GM21515 (cell line): ENCODE results near the gene MAP3K21.

Experiments
- ATAC-seq: cut with Tn5 transposase; IDR thresholded peaks from one replicate; pipeline ENCODE4 v1.9.1; 2021; ENCODE audit not compliant: unreplicated experiment

The MAP3K21 gene

DNA sequence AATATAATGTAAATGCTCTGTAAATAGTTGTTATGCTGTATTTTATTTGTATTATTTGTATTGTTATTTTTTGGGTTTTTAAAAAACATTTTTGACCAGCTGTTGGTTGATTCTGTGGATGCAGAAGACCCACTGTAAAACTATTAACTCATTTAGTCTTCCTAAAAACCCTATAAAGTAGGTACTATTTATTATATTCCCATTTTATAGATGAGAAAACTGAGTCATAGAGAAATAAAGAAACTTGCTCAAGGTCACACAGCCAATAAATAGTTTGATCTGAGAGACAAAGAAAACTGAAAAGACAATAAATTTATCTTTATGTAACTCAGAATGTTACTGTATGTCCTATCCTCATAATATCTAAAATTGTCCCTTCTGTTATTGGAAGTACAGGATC lies 1.2 kb upstream of the MAP3K21 start:
- ATAC-seq = no peak

DNA sequence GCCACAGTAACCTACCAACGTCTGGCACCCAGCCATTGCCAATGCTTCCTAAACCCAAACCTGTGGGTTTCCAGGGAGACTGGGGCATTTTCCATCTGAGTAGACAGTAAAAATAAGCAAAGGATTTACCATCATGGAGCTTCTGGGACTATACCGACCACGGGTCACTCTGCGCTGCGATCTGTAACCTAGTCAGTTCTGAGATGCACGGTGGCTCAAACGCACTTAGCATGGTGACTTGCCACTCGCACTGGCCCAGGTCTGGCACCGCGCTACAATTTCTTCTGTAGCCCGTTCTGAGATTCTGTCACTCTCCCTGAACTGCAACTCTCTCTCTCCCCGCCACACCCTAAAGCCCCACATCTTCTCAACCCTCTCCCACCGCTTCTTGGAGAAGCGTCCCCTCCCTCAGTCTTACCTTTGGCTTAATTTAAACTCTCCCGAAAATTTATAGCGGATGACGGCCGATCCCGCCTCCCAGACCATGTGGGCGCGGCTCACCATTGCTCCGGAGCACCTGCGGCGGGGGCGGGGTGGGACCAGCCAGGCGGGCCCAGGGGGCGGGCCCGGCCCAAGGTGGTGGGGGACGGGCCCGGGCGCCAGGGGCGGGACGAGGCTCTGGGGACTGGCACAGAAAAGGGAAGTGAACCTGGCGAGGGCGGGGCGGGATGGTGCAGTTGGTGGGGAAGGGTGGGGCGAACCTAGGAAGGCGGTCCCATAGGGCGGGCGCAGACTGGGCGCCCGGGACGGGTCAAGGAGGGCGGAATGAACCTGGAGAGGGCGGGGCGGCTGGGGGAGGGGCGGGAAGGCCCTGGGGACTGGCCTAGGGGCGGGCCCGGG lies 493 bp upstream of the MAP3K21 start:
- peak; percentile 92 for ATAC-seq

DNA sequence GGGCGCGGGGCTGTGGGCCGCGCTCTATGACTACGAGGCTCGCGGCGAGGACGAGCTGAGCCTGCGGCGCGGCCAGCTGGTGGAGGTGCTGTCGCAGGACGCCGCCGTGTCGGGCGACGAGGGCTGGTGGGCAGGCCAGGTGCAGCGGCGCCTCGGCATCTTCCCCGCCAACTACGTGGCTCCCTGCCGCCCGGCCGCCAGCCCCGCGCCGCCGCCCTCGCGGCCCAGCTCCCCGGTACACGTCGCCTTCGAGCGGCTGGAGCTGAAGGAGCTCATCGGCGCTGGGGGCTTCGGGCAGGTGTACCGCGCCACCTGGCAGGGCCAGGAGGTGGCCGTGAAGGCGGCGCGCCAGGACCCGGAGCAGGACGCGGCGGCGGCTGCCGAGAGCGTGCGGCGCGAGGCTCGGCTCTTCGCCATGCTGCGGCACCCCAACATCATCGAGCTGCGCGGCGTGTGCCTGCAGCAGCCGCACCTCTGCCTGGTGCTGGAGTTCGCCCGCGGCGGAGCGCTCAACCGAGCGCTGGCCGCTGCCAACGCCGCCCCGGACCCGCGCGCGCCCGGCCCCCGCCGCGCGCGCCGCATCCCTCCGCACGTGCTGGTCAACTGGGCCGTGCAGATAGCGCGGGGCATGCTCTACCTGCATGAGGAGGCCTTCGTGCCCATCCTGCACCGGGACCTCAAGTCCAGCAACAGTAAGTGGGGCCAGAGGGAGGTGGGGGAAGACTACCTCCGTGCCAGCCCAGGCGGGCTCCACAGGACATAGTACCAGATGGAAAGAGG lies 808 bp downstream of the MAP3K21 start:
- peak; percentile 21 for ATAC-seq

DNA sequence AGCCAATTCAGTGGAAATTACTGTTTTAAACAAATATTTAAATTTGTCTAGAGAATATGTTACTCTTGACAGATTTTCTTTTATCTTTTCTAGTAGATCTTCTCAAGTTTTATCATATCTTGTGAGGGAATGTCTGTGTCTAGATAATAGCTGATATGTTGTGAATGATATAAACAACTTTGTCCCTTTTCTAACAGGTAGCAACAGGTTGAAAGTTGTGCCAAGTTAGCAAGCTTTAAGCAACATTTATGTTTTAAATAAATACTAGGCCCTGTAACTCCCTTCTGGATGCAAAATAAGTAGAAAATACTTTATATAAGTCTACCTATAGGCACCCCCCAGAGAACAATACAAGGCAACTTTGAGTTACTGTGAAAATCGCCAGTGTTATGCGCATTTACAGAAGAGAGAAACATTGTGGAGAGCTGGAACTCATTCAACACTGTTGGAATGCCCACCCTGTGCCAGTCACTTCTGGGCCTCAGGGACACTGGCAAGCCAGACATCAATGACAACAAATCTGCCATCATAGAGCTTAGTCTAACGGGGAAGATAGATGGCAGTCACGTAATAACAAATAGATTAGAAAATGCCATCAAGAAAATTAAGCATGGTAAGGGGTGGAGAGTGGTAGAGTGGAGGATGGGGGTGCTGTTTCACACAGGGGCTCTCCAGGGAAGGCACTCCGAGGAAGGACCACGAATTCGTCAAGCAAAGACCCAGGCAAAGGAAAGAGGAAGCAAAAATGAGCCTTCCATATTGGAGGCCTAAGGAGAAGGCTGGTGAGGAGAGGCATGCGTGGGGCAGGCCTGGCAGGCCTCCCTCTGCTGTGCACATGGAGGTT lies 4.4 kb downstream of the MAP3K21 start:
- no peak for ATAC-seq

DNA sequence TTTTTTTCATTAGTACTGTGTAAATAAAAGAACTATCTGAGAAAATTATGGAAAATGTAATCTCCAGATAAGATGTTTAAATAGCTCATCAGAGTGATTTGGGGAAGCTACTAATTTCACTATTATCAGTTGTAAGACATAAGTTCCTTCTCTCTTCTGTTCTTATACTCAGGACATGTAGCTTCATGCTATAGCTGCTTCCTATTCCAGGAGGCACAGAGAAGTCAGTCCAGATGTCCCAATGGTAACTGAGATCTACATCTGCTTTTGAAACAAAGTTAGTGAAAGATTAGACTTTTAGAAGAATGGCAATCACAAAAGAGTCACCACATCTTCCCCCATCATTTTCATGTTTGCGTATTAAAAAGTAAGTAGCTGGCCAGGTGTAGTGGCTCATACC lies 5.6 kb downstream of the MAP3K21 start:
- no peak for ATAC-seq

DNA sequence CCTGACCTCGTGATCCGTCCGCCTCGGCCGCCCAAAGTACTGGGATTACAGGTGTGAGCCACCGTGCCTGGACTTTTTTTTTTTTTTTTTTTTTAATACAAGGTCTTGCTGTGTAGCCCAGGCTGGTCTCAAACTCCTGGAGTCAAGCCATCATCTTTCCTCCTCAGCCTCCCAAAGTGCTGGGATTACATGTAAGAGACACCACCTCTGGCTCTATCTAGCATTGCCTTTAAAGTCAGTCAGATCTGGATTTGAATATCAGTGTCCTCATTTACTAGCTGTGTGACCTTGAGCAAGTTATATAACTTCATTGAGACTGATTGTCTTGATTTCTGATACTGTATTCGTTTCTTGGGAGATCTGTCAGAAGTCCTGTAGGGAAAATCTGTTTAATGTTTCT lies 6.6 kb downstream of the MAP3K21 start:
- no peak for ATAC-seq

DNA sequence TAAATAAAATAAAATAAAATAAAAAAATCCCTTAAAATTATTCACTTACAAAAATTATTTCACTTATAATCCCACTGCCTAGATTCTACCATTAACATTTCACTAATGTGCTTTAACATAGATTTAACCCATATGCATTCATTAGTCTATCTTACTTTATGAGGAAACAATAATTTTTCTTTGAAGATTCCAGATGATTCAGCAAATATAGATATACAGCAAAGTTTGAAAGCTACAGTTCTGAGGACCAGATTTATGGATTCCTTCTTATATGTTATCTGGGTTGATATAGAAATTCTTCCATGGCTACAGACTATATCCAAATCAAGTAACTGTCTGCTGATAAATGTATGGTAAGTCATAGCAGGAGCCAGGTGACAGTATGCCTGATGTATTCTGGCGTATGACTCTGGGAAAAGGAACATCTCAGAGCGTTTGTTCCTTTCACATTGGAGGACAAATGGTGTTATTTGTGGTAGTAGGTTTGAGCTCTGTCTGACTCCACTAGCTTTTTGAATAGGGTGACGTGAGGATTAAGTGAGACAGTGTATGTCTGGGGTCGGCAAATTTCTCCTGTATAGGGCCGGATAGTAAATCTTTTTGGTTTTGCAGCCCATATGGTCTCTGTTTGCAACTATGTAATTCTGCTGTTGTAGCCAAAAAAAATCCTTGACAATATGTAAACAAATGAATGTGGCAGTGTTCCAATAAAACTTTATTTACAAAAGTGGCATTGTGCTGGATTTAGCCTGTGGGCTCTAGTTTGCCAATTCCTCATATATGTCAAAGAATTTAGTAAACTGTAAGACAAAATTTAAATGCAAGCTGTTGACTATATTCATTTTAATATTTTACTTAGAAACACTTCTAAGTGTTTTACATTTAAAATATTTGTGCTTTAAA lies 9.3 kb downstream of the MAP3K21 start:
- no peak for ATAC-seq

DNA sequence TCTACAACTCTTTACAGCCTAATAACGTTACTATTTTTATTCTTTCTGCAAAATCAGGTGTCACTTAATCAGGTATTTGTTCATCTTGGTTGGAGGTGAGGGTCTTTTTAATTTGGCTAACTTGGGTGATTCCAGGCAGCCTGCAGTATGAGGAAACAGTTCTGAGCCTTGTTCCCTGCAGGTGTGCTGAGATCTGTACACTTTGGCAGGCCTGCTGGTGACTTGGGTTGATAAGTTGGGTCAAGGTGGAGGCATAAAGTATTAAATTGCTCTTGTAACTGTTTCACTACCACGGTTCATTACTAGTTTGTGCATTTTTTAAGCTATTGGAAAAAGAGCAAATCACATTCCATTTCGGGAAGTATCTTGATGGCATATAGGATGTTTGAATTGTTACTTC lies 10.0 kb downstream of the MAP3K21 start:
- ATAC-seq = no peak

DNA sequence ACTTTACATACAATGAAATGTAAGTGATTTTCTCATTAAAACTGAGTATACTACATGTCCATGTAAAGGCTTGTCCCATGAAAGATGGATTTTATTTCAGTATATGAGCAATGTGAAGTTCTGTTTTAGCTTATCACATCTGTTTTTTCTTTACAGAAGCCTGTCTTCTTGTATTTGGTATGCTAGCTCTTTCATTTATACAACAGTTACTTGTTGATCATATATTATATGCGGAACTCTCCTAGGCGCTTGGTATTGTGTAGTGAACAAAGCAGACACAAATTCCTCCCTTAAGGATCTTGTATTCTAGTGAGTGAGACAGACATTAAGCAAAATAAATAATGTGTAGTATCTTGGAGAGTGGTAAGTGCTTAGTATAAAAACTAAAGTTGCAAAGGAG lies 10.6 kb downstream of the MAP3K21 start:
- ATAC-seq = no peak

DNA sequence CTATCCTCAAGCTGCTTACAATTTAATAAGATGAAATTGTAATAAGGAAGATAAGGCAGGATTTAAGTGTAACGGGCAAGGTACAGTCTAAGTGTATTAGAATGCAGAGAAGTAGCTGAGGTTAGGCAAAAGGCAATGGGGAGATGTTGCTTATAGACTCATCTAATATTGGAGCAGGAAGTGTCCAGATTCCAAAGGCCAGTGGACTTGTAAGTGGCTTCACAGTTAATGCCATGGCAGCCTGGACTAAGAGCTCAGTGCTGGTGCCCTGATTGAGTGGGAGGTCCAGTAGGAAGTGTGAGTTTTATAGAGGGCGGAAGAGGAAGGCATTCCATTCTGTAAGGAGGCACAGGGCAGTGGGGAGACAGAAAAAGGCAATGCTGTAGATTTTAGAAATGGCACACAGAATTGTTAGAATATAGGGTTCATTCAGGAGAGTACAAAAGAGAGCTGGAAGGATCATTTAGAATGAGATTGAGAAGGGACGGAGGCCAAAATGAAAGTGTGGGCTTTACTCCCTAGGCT lies 12.6 kb downstream of the MAP3K21 start:
- no peak for ATAC-seq

DNA sequence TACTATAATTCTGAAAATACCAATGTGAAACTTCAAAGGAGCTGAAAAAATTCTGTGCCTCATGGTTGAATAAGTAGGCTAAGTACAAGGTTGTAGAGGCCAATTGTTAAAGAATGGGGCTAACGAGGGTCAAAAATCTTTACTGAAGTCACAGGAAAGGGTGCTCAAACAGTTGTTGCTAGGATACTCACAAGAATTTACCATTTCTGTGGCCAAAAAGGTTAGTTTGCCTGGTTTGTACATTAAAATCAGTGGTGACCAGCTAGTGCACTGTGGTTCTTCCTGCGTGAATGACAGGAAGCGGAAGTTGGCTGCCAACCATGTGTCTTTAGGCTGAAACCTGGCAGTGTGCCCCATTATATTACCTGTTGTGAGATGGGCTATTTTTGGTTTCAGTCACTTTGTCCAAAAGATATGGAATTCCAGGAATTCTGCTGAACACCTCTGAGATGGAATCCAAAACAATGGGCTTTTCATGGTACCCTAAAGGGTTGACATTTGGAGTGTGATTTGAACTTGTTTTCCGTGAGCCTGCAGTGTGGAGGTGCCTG lies 13.5 kb downstream of the MAP3K21 start:
- ATAC-seq = no peak

DNA sequence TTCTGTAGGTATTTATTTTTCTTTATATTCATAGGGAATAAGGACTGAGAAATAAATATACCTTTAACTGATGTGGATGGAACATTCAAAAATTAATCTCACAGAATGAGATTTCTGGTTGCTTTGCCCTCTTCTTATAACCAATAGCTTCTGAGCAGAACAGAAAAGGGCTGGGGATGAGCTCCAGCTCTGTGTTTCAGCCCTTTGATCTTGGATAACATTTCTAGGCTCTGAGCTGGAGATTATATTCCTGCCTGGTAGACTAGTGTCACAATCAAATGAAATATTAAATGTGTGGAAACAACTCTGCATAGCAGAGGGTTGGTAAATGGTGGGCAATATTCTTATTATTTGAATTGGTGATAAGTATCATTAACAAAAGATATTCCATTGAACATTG lies 14.6 kb downstream of the MAP3K21 start:
- no peak for ATAC-seq

DNA sequence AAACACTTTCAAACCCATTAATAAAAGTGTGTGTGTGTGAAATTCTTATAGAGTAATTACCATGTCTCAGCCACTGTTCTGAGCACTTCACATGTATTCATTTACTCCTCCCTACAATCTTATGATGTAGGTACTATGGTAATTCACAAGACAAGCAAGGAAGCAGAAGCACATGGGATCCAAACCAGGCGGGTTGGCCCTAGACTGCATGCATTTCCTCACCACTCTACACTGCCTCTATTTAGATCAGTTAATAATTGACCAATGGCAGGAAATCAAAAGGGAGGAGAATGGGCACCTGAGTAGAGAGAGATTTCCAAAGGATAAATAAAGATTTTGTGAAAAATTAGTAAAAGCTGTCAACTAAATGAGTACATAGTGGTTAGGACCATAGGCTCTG lies 15.7 kb downstream of the MAP3K21 start:
- no peak for ATAC-seq

DNA sequence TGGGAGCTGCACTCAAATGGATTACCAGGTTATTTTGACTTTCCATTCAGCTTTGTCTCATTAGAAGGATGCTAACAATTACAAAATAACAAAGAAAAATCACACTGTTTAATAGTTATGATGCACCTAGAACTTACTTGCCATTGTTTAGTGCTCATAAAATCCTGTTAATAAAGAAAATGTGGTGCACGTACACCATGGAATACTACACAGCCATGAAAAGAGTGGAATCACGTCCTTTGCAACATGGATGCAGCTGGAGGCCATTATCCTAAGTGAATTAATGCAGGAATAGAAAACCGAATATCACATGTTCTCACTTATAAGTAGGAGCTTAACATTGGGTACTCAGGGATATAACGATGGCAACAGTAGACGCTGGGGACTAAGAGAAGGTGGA lies 19.8 kb downstream of the MAP3K21 start:
- ATAC-seq = no peak

DNA sequence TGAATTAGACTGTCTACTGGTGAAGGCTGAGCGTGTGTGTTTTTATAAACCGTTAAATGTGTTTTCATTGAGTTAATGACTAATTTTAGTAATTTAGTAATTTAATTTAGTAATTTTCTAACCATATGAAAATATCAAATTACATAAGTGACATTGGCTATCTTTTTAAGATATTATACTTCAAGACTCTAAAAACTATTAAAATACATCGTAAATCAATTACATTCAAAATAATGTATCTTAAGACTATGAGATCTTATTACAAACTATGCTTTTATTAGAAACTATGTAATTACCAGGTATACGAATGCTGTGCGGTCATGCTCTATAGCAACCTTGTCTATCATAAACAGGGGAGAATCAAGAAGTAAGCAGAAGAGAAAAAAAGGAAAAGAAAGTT lies 21.6 kb downstream of the MAP3K21 start:
- ATAC-seq = no peak

DNA sequence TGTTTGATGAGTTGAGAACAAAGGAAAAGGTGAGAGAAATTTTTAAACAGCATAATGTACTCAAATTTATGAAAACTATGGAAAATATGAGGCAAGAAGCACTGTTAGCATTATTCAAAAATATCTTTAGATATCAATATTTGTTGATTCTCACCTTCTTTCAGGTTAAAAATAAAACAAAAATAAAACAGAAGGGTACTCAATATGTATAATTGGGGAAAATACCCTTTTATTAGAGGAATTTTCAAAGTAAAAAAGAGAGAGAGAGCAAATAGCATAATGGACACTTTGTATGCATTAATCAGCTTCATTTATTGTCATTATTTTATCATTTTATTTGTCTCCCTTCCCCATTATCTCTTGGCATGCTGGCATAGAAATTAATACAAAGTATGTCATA lies 27.5 kb downstream of the MAP3K21 start:
- no peak for ATAC-seq

DNA sequence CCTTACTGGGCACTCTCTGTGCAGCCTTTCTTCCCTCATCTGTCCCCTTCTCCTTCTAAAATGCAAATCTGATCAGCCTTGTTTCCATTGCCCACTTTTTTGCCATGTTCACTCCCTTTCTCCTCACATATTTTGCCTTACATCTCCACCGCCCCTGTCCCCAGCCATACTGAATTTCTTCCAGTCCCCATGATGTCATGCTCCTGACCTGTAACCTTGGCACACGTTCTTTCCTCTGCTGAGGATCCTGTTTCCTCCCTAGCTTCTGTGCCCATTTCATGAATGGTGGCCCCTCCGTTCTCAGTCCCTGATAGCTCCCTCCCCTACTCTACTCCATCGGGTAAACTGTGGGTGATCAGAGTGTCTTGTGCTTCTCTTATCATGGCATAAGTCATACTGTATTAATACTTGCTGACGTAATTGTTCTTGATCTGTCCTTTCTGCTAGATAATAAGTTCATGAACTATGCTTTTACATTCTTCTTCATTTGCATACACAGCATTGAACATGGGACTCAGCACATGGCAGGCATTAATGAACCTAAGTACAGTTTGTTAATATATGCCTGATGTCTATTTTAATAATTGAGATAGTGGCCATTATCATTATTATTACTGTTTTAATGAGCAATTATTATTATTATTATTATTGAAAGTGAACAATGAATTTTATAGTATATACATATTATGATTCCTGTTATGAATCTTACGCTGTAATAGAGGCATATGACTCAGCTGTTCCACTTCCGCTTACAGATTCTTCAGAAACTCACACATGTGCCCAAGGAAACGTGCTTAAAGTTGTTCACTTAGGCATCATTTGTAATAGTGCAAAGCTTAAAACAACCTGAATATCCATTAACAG lies 28.5 kb downstream of the MAP3K21 start:
- peak; percentile 72 for ATAC-seq

DNA sequence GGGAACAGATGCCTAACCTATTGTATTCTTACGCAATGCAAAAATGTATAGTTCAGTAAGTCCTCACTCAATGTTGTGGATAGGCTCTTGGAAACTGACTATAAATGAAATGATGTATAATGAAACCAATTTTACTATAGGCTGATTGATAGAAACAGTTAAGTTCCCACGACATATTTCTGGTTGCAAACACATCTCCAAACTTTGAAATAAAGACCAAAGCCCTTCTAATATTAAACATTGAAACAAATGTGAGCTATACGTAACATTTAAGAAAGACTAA lies 29.1 kb downstream of the MAP3K21 start:
- no peak for ATAC-seq
